HG03571 (cell line): ENCODE results near the gene PCDHGC4.

Experiments
- ATAC-seq: cut with Tn5 transposase; IDR thresholded peaks from one replicate; pipeline ENCODE4 v1.9.1; 2021; ENCODE audit not compliant: unreplicated experiment

Gene PCDHGC4

DNA sequence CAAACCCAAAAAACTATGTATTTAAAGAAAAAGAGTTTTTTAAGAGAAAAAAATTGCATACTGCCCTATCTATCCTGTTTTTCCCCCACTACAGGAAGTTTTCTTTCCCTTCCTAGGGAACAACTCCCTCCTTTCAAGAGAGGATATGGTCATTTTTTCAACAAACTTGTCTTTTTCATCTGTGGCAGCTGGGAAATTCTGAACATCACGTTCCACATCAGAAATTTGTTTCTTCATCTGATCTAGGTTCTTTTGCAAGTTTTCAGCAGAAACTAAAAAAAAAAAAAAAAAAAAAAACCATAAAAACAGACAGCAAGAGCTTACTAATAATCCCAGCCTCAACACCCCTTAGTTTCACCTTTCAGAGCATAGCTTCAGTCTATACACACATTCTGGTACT, 42.6 kb downstream of the PCDHGC4 start:
- no peak for ATAC-seq

GRCh38 chr5:141528291-141528984, 43.6 kb downstream of the PCDHGC4 start:
- no peak for ATAC-seq

- ATAC-seq: no peak
These were observed 44.2 kb downstream of the PCDHGC4 start for GRCh38 chr5:141529002-141529401.

GRCh38 chr5:141529873-141530272, 45.0 kb downstream of the PCDHGC4 start:
- ATAC-seq: no peak

- no peak for ATAC-seq
These were observed 47.9 kb downstream of the PCDHGC4 start for GRCh38 chr5:141532726-141533125.

DNA sequence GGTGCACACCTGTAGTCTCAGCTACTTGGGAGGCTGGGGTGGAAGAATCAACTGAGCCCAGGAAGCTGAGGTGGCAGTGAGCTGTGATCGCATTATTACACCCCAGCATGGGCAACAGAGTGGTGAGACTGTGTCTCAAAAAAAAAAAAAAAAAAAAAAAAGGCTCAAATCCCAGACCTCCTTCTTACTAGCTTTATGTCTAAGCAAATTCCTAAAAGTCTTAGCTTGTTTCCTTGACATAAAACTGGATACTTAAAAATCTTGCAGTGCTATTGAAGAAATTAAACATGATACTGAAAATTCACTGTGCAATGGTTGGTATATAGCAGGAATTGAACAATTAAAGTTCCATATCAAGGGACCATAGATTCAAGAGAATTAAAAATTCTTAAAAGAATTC, 49.1 kb downstream of the PCDHGC4 start:
- no peak for ATAC-seq

GRCh38 chr5:141534492-141535213, 49.8 kb downstream of the PCDHGC4 start:
- ATAC-seq: no peak
